K562 (cell line): ENCODE results near the gene DCAF4. TPM values are rescaled to one million over a fixed set of nuclear protein-coding genes. Genes with fewer than 3 reads are reported as not detected.

Experiments
- GABPB1 ChIP-seq: sonication (generic); formaldehyde crosslinking; IDR thresholded peaks from 2 replicates; pipeline ENCODE4 v1.8.0; 2022; ENCODE audit warnings: mild to moderate bottlenecking, missing genetic modification reagents
- GTF3C2 ChIP-seq: IDR thresholded peaks from 3 replicates; pipeline ENCODE4 v1.6.1; 2011; ENCODE audit warnings: borderline replicate concordance, mild to moderate bottlenecking, moderate library complexity; ENCODE audit not compliant: insufficient read length; ENCODE audit errors: extremely low read depth
- PTBP1 ChIP-seq: fragments of 200-400 bp; formaldehyde crosslinking; IDR thresholded peaks from 2 replicates; pipeline ENCODE4 v1.6.1; 2017; ENCODE audit warnings: low read depth, low read length
- TRIM28 ChIP-seq: fragments of 450-650 bp; IDR thresholded peaks from 2 replicates; pipeline ENCODE4 v1.6.1; 2017
- ZBTB11 ChIP-seq, 3 experiments: fragments of 200-800 bp in 1 of 3; fragments of 250-450 bp in 1 of 3; fragments of 450-650 bp in 1 of 3; sonication (Bioruptor Pico) in 1 of 3; sonication (Bioruptor generic) in 1 of 3; formaldehyde crosslinking in 1 of 3; IDR thresholded peaks; 2 replicates each; pipeline versions ENCODE4 v1.6.1 to v1.8.0; 2016 to 2022; ENCODE audit warnings: mild to moderate bottlenecking in 2 of 3, missing genetic modification characterization in 2 of 3, missing compliant biosample characterization in 1 of 3, moderate library complexity in 1 of 3
- ZFP30 ChIP-seq: fragments of 250-450 bp; sonication (Bioruptor Pico); IDR thresholded peaks from 2 replicates; pipeline ENCODE4 v1.8.0; 2022; ENCODE audit warnings: moderate library complexity, mild to moderate bottlenecking, inconsistent platforms, borderline replicate concordance
- ZNF395 ChIP-seq: fragments of 200-800 bp; sonication (Bioruptor generic); IDR thresholded peaks from 2 replicates; pipeline ENCODE4 v1.6.1; 2017; ENCODE audit warnings: missing genetic modification characterization, missing compliant biosample characterization
- ZSCAN29 ChIP-seq: fragments of 450-650 bp; IDR thresholded peaks from 2 replicates; pipeline ENCODE4 v1.6.1; 2017
- polyA plus RNA-seq, 8 experiments: library from polyadenylated mRNA; depleted of rRNA in 4 of 8; stranded (reverse) in 5 of 8; unstranded in 3 of 8; fragments of >200 nt; fragmentation: Nextera tagmentation in 2 of 8; fragmentation: Illumina TruSeq in 1 of 8; extraction: Ambion mirVana in 2 of 8; extraction: Trizol in 1 of 8; gene quantifications; 2 replicates each; pipeline versions ENCODE4 v1.2.1 to v1.2.3, GENCODE V29; 2011 to 2014; ENCODE audit warnings: inconsistent platforms in 1 of 8, missing spikeins in 1 of 8
- total RNA-seq, 7 experiments: library from RNA; depleted of rRNA in 6 of 7; stranded (reverse); fragments of >200 nt in 6 of 7; fragmentation: Illumina TruSeq in 2 of 7; extraction: Trizol in 2 of 7; gene quantifications; 2 replicates each; pipeline versions ENCODE4 v1.2.1 to v1.2.3, GENCODE V29; 2011 to 2021; ENCODE audit warnings: low replicate concordance in 1 of 7

The DCAF4 gene
- total and polyA plus RNA-seq, 9 of the 15 experiments (the other 6 are each of a cell fraction or from before 2014, with no cell fraction given), result 2.7 to 49.2 (median 22.9) TPM

GRCh38 chr14:72917094-72917802 lies 9.0 kb upstream of the DCAF4 start (continued):
- no peak for TF ChIP-seq GTF3C2
- no peak for TF ChIP-seq ZSCAN29
- TF ChIP-seq ZBTB11 (CRISPR knock-in tag; IDR thresholded peaks at IDR 0.05), result no peak
- TF ChIP-seq GABPB1 (CRISPR knock-in tag), result no peak
- no peak for TF ChIP-seq ZNF395 (CRISPR knock-in tag)
- no peak for TF ChIP-seq TRIM28
- TF ChIP-seq ZFP30 (CRISPR knock-in tag), result no peak
- TF ChIP-seq PTBP1, result no peak
